C4-2B (cell line): ENCODE data around the gene LIMCH1.

Experiments used
- ZFX ChIP-seq: fragments of 450-650 bp; IDR thresholded peaks from 2 replicates; pipeline ENCODE4 v1.6.1; 2017
- TF ChIP-seq, protein P1 (sequence below): fragments of 450-650 bp; conservative IDR thresholded peaks from 2 replicates; pipeline ENCODE4 v1.5.1; 2017; ENCODE audit warnings: mild to moderate bottlenecking

DNA sequence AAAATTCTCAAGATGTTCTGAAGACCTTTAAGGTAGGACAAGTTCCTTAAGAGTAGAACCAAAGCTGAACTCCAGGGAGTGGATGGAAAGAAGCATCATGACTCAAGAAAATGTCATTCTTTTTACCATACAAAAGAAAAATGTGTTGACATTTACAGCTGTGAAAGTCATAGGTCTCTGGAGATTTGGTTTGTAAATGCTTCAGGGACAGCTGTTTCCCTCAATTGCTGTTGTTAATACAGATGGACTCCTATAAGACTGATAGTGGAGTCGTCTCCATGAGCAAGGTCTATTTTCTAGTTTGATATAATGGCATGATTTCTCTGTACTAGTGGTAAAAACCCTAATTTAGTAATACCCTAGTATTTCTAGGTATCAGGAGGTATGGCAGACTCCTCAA is 108.9 kb downstream of the LIMCH1 start:
- TF ChIP-seq, protein P1, sequence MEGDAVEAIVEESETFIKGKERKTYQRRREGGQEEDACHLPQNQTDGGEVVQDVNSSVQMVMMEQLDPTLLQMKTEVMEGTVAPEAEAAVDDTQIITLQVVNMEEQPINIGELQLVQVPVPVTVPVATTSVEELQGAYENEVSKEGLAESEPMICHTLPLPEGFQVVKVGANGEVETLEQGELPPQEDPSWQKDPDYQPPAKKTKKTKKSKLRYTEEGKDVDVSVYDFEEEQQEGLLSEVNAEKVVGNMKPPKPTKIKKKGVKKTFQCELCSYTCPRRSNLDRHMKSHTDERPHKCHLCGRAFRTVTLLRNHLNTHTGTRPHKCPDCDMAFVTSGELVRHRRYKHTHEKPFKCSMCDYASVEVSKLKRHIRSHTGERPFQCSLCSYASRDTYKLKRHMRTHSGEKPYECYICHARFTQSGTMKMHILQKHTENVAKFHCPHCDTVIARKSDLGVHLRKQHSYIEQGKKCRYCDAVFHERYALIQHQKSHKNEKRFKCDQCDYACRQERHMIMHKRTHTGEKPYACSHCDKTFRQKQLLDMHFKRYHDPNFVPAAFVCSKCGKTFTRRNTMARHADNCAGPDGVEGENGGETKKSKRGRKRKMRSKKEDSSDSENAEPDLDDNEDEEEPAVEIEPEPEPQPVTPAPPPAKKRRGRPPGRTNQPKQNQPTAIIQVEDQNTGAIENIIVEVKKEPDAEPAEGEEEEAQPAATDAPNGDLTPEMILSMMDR: no peak
- TF ChIP-seq ZFX: no peak
